Activated T-cell treated with anti-CD3 and anti-CD28 coated beads, Interleukin-2, amount 50 U/mL, for 4 hours (primary cell): Measurements from ENCODE around the gene KRT83. TPM values are rescaled to one million over a fixed set of nuclear protein-coding genes. Genes with fewer than 3 reads are reported as not detected.
"Not testable (repeated sequence)": the region's sequence is repeated elsewhere in the genome, so short reads cannot be mapped to it uniquely, and the experiment has no call there.

Experiments
- ATAC-seq, 2 donors: fragments of 200-7000 bp; cut with Tn5 transposase; one replicate each; pipeline ENCODE4 v1.10.0; 2021
- DNase-seq: peaks from one replicate; pipeline ENCODE4 v3.0.0-alpha.2; 2020
- H3K27me3 Mint-ChIP-seq: one replicate; pipeline ENCODE4 v1.8.0; 2021; ENCODE audit warnings: low read depth, mixed read lengths
- H3K36me3 Mint-ChIP-seq: one replicate; pipeline ENCODE4 v1.8.0; 2022; ENCODE audit warnings: mixed read lengths; ENCODE audit not compliant: insufficient read depth
- H3K4me1 Mint-ChIP-seq: one replicate; pipeline ENCODE4 v1.8.0; 2021; ENCODE audit warnings: low read depth, mixed read lengths
- H3K4me3 Mint-ChIP-seq: one replicate; pipeline ENCODE4 v1.8.0; 2021; ENCODE audit warnings: mild to moderate bottlenecking, moderate library complexity, mixed read lengths
- H3K9me3 Mint-ChIP-seq: one replicate; pipeline ENCODE4 v1.8.0; 2021; ENCODE audit warnings: mixed read lengths
- total RNA-seq, 3 donors: library from RNA; stranded (reverse); gene quantifications; one replicate each; pipeline ENCODE4 v1.2.1, GENCODE V29; 2021

KRT83 gene
- total RNA-seq, 3 donors from 2014 or later = not detected

DNA sequence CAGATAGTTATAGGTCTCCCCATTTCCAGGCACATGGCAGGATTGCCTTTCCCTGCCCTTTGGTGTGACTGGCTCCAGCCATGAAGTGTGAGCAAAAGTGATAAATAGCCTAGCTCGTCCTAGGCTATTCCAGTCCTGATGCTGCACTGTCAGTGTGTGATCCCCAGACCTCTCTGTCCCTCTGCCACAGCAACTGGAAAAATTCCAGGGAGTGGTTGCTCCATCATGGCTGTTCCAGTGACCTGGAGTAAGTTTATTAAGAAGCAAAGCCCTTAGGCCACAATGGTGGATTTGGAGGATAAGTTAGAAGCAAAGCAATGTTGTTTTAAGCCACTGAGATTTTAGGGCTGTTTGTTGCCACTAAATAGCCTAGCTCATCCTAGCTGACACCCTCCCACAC lies 9.8 kb upstream of the KRT83 start:
- no peak for DNase-seq
- no peaks in the 10 kb centered on the region for H3K9me3 Mint-ChIP-seq
- H3K27me3 Mint-ChIP-seq = peaks cover 3% of the 10 kb centered on the region
- ATAC-seq = no peak
- peaks cover 10% of the 10 kb centered on the region for H3K4me1 Mint-ChIP-seq
- no peak overlapping the region for H3K4me3 Mint-ChIP-seq
- no peaks in the 10 kb centered on the region for H3K36me3 Mint-ChIP-seq

DNA sequence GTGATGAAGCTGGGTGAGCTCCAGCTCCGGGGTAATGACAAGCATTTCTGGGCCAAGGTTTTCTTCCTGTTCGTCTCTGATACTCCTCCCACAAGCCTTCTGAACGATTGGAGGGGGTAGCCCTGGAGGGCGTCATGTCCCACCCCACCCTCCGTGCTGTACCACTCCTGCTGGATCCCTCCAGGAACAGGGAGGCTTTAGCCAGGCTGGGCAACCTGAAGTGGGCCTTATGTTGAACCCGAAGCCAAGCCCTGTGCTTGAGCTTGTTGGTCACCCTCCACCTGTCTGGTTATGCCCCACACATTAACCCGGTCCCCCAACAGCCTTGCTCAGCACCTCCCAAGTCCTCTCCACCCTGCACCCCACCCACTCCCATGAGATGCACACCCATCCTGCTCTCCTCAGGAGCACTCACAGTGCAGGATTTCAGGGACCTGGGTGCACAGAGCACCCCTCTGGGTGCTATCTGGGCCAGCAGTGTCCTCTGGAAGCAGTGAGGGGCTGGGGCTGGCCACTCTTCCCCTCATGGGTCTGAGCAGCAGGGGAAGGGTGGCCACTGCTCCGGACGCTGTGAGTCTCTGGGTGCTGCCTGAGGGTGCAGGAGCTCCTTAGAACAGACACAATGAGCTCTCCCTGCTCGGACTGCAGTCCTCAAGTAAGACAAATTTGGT lies 6.8 kb upstream of the KRT83 start:
- H3K4me3 Mint-ChIP-seq = no peak overlapping the region
- peaks cover 7% of the 10 kb centered on the region for H3K27me3 Mint-ChIP-seq
- H3K9me3 Mint-ChIP-seq = no peaks in the 10 kb centered on the region
- no peaks in the 10 kb centered on the region for H3K36me3 Mint-ChIP-seq
- DNase-seq = no peak
- H3K4me1 Mint-ChIP-seq = peaks cover 10% of the 10 kb centered on the region
- no peak for ATAC-seq

DNA sequence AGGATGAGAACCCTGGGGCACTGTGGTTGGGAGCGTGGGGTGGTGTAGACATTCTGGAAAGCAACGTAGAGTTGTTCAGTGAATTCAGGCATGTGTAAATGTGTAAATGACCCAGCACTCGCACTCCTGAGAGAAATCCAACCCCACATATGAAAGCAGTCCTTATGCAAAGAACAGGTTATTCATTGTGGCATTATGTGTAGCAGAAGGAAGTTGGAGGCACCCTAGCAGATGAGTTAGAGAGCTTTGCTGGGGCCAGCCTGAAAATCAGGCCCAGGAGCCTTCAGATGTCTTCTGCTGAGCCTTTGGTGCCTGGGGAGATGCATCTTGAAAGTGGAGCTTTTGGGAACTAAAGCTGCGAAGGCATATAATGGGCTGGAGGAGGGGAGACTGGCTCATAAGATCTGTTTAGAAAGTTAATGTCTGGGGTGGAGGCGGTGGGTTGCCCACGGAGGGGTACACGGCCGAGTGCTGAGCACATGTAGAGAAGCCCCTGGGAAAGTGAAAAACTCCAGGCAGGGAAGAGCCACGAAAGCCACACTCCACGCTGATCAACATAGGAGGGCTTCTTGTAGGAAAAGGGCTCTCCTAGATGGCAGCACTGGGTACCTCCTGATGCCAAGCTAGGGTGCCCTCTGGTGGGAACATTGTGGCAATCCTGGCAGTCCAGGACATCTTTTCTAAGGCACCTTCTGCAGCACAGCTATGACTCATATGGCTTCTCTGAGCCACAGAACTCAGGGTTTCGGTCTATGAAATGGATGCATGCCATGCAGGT lies 6.0 kb upstream of the KRT83 start:
- ATAC-seq (peak; percentile 97 to 98), DNase-seq (peak; percentile 73)
- H3K4me3 Mint-ChIP-seq = no peak overlapping the region
- no peaks in the 10 kb centered on the region for H3K9me3 Mint-ChIP-seq
- peaks cover 12% of the 10 kb centered on the region for H3K27me3 Mint-ChIP-seq
- peaks cover 10% of the 10 kb centered on the region for H3K4me1 Mint-ChIP-seq
- H3K36me3 Mint-ChIP-seq = no peaks in the 10 kb centered on the region

DNA sequence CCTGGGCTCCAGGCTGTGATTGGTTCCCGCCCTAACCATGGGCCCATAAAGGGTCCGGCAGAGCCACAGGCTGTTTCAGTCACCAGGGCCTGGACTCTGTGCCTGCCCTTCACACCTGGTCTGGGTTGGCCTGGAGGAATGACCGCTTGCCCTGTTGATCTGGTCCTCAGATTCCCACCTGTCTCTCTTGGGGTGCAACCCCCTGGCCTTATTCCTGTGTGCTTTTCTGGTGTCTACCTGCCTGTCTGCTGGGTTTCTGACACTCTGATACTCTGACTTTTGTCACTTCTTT lies 2.9 kb upstream of the KRT83 start:
- Mint-ChIP-seq H3K4me3 (no peak overlapping the region), H3K9me3 (no peaks in the 10 kb centered on the region), H3K4me1 (peaks cover 10% of the 10 kb centered on the region), H3K36me3 (no peaks in the 10 kb centered on the region), H3K27me3 (peaks cover 28% of the 10 kb centered on the region)
- DNase-seq (no peak), ATAC-seq (no peak)

DNA sequence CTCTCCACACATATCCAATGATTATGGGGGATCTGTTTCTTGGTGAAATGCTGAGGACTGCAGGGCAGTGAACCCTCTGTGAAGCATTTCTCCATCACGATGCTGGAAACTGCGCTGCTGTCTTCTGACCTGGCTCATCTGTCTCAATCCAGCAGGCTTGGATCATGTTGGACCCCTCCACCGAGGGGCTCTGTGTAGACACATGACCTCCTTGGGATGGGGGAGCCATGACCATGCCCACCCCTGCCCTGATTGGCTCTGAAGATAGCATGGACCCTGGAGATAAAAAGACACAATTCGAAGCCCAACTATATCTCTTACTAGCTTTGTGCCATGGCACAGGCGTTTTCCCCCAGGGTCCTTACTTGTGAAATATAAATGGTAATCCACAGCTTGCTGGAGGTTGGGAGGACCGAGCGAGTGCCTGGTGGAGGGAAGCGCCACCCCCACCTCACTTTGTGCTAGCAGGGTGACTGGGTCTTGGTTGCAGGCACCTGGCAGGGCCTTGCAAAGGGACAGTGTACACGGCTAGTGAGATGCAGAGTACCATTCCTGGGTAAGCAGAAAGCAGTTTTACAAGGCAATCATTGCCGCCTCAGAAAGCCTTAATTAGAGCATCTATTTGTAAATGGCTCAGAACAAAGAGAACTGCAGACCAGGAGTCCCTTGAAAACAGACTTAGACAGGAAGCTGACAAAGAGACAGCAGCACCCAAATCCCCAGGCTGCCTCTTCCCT lies 2.4 kb upstream of the KRT83 start:
- Mint-ChIP-seq H3K9me3 (no peaks in the 10 kb centered on the region), H3K27me3 (peaks cover 30% of the 10 kb centered on the region), H3K4me3 (no peak overlapping the region), H3K36me3 (no peaks in the 10 kb centered on the region), H3K4me1 (peaks cover 10% of the 10 kb centered on the region)
- ATAC-seq (no peak), DNase-seq (no peak)

DNA sequence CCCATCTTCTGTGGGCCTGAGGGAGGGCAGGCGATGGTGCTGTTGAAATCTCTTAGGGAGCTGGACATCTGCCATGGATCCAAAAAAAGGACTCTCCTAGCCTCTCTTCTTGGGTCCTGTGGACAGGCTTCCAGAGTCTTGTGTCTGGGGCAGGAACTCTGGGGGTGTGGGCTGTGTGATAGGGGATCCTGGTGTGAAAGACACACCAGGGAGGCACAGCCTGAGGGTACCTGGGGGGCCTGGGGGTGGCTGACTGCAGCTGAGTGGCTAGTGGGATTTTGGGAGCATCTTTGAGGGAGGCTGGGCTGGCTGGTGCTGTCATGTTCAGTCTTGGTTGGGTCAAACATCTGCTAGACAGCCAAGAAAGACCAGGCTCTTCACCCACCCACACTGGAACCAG lies 1.8 kb upstream of the KRT83 start:
- H3K36me3 Mint-ChIP-seq = no peaks in the 10 kb centered on the region
- DNase-seq (no peak), ATAC-seq (no peak)
- peaks cover 34% of the 10 kb centered on the region for H3K27me3 Mint-ChIP-seq
- no peaks in the 10 kb centered on the region for H3K9me3 Mint-ChIP-seq
- H3K4me1 Mint-ChIP-seq = peaks cover 10% of the 10 kb centered on the region
- H3K4me3 Mint-ChIP-seq = no peak overlapping the region

DNA sequence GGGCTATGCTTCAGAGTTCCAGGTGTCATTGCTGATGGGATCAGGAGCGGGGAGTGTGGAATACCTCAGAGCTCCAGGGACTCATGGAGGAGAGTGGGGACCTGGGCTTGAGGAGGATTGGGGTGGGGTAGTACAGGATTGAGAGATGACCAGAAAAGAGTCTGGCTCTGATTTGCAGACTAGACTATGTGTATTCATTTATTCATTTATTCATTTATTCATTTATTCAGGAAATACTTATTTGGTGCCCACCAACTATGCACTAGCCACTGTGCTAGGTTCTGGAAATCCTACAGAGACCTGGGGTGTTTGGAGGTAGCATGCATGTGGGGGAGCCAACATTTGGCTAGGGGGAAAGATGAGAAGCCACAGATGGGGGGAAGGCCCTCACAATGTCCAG lies 871 bp upstream of the KRT83 start:
- Mint-ChIP-seq H3K9me3 (no peaks in the 10 kb centered on the region), H3K4me3 (no peak overlapping the region), H3K36me3 (no peaks in the 10 kb centered on the region), H3K4me1 (peaks cover 1% of the 10 kb centered on the region), H3K27me3 (peaks cover 34% of the 10 kb centered on the region)
- ATAC-seq = no peak
- DNase-seq = no peak

DNA sequence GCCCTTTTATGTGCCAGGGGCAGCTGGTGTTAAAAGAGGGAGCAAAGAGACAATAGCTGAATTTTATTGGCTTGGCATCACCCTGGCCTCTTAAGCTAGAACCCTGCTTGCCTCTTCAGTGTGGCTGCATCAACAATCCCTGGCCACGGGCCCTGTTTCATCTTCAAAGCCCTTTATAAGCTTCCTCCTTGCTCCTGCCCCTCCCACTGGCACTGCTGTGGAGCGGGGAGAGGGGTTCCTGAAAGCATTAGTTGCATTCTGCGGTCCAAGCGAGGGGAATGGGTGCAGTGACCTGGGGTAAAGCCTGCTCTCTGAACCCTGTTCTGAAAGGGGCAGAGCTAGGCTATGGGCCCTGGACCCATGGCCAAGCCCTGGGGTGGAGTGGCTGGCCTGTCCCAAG lies 220 bp upstream of the KRT83 start:
- Mint-ChIP-seq H3K9me3 (no peaks in the 10 kb centered on the region), H3K4me3 (no peak overlapping the region), H3K4me1 (no peaks in the 10 kb centered on the region), H3K36me3 (no peaks in the 10 kb centered on the region), H3K27me3 (peaks cover 34% of the 10 kb centered on the region)
- no peak for DNase-seq
- ATAC-seq = no peak

DNA sequence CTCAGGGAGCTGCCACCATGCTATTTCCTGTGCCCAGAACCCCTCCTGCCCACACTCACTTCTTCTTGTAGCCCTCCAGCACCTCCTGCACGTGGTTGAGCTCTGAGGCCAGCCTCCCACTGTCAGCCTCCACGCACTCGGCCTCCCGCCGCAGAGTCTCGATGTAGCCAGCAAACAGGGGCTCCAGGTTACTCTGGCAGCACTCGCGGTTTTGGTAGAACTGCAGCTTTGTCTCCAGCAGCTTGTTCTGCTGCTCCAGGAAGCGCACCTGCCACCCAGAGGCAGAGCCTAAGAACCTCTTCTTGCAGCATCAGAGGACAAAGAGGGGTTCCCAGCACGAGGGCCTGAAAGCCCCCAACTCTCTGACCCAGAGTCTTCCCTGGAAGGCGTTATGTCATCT lies 2.1 kb downstream of the KRT83 start:
- no peaks in the 10 kb centered on the region for H3K36me3 Mint-ChIP-seq
- ATAC-seq (no peak), DNase-seq (no peak)
- no peaks in the 10 kb centered on the region for H3K9me3 Mint-ChIP-seq
- H3K4me1 Mint-ChIP-seq = no peaks in the 10 kb centered on the region
- H3K4me3 Mint-ChIP-seq = no peak overlapping the region
- H3K27me3 Mint-ChIP-seq = peaks cover 29% of the 10 kb centered on the region

DNA sequence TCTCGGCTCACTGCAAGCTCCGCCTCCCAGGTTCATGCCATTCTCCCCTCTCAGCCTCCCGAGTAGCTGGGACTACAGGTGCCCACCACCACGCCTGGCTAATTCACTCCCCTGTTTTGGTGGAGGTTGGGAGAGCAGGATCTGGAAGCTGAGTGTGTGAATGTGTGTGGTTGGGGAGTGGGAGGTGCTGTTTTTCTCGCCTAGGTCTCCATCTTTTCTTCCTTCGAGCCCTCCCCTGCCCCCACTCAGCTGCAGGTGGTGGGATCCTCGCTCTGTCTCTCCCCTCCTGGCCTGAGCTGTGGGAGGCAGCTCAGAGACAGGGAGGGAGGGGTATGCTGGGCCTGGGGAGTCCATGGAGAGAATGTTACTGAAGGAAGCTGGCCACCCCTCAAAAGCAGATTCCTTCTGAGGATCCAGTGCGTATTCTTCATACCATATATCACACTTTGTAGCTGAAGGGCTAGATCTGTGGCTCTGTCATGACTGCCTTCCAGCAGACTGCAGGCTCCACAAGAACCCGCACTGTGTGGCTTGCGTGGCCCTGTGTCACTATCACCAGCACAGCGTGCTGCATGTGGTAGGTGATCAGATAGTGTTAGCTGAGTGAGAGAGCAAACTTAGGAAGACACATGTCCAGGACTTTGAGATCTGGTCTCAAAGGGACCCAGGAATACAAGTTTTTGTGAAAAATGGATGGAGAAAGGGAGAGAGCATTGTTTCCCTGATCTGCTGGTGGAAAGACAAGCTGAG lies 2.8 kb downstream of the KRT83 start:
- H3K9me3 Mint-ChIP-seq = no peaks in the 10 kb centered on the region

DNA sequence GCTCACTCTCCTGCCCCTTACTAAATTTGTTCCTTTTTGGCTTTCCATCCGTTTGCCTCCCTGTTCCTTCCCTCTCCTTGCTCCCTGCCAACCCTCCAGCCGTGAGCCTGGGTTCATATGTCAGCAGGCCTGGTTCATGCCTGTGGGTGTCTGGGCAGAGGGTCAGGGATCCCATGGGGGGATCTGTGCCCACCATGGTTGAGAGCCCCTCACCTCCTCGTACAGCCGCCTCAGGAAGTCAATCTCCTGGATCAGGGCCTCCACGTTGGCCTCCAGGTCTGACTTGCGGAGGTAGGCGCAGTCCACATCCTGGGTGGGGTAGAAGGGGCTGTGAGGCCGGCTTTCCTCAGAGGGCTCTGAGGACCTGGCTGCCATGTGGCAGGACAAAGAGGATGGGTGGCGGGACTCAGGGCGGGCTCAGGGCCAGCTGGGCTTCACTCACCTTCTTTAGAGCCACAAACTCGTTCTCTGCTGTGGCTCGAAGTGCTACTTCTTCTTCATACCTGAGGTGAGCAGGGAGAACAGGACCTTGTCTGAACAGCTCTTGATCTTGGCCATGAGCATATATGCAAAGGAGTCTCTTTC lies 3.6 kb downstream of the KRT83 start:
- Mint-ChIP-seq H3K4me1 (no peaks in the 10 kb centered on the region), H3K9me3 (no peaks in the 10 kb centered on the region), H3K4me3 (no peak overlapping the region), H3K27me3 (peaks cover 35% of the 10 kb centered on the region), H3K36me3 (no peaks in the 10 kb centered on the region)
- ATAC-seq = no peak
- DNase-seq = no peak

More for the DNA sequence above, 2.8 kb downstream of the KRT83 start:
- no peaks in the 10 kb centered on the region for H3K4me1 Mint-ChIP-seq
- no peak overlapping the region for H3K4me3 Mint-ChIP-seq
- DNase-seq = no peak
- peaks cover 33% of the 10 kb centered on the region for H3K27me3 Mint-ChIP-seq
- no peak for ATAC-seq
- H3K36me3 Mint-ChIP-seq = no peaks in the 10 kb centered on the region

DNA sequence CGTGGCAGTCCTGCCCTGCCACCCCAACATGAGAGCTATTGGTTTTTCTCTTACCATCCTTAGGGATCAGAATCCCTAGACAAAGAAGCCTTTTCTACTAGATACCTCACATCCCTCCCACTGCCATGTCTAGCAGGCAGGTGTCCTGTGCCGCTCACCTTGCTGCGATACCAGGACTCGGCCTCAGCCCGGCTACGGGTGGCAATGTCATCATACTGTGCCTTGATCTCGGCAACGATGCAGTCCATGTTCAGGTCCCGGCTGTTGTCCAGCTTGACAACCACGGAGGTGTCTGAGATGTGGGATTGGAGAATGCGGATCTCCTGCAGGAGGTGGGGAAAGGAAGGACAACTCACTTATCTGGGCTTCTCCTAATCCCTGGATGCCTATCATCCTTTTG lies 4.5 kb downstream of the KRT83 start:
- Mint-ChIP-seq H3K4me3 (no peak overlapping the region), H3K27me3 (peaks cover 37% of the 10 kb centered on the region), H3K36me3 (no peaks in the 10 kb centered on the region), H3K4me1 (no peaks in the 10 kb centered on the region), H3K9me3 (no peaks in the 10 kb centered on the region)
- DNase-seq (no peak), ATAC-seq (no peak)

DNA sequence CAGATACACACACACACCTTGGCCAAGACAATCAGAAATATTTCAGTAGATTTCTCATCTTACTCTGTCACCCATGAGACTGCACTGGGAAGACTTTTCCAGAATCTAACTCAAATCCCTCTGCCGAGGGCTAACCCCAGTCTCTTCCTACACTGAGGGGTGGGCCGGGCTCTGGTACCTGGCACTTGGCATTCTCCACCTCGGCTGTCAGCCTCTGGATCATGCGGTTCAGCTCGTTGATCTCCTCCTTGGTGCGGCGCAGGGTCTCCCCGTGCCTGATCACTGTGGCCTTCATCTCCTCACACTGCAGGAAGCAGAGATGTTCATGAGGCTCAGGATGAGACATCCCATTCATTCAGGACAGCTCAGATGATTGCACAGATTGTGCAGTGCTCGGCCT lies 4.9 kb downstream of the KRT83 start:
- no peak for ATAC-seq
- Mint-ChIP-seq H3K4me3 (no peak overlapping the region), H3K9me3 (no peaks in the 10 kb centered on the region), H3K27me3 (peaks cover 38% of the 10 kb centered on the region), H3K4me1 (no peaks in the 10 kb centered on the region), H3K36me3 (no peaks in the 10 kb centered on the region)
- DNase-seq = no peak

DNA sequence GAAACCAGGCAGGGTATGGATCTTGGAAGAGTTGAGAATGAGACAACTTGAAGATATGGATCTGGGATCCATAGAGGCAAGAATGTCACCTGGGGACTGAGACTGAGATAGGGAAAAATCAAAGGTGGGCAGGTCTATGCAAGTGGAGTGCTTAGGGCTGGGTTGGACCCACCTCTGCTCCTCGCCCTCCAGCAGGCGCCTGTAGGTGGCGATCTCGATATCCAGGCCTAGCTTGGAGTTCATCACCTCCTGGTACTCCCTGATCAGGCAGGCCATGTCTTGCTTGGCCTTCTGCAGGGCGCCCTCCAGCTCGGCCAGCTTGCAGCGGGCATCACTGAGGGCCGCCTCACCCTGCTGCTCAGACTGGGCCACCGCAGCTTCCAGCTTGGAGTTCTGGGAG lies 5.5 kb downstream of the KRT83 start:
- DNase-seq, H3K36me3 Mint-ChIP-seq, H3K4me1 Mint-ChIP-seq, H3K4me3 Mint-ChIP-seq, ATAC-seq, H3K9me3 Mint-ChIP-seq: not testable (repeated sequence)
- H3K27me3 Mint-ChIP-seq = peaks cover 38% of the 10 kb centered on the region
